C4-2B (cell line): ENCODE measurements around the gene PHF5A.

Experiments used
- CTCF ChIP-seq: fragments of 450-650 bp; conservative IDR thresholded peaks from 2 replicates; pipeline ENCODE4 v1.5.1; 2017; ENCODE audit warnings: mild to moderate bottlenecking
- ZFX ChIP-seq: fragments of 450-650 bp; IDR thresholded peaks from 2 replicates; pipeline ENCODE4 v1.6.1; 2017

- no peak for TF ChIP-seq CTCF
- no peak for TF ChIP-seq ZFX
These were observed 31.3 kb upstream of the PHF5A start for GRCh38 chr22:41499624-41500280.
